A673 (cell line): ENCODE measurements around the gene MDFI. TPM values are rescaled to one million over a fixed set of nuclear protein-coding genes. Genes with fewer than 3 reads are reported as not detected.

Experiments
- BruUV-seq: library from RNA; stranded (reverse); fragments of 400-500 nt; replicated peaks from 2 replicates; lab custom pipeline; 2021; lab: Mats Ljungman, UMichigan
- CTCF ChIA-PET: fragments of 300-600 bp; sonication (Branson Sonifier 250); formaldehyde crosslinking; loops from one replicate; lab custom pipeline; 2022; ENCODE audit warnings: antibody characterized with exemption; lab: Charles Lee
- POLR2A ChIA-PET: fragments of 300-600 bp; sonication (Branson Sonifier 250); formaldehyde crosslinking; loops from one replicate; lab custom pipeline; 2022; ENCODE audit warnings: antibody characterized with exemption; ENCODE audit not compliant: low non-redundant PET; lab: Charles Lee
- DNase-seq: peaks from one replicate; pipeline ENCODE4 v3.0.0-alpha.2; 2015; ENCODE audit warnings: low spot score
- H3K27ac ChIP-seq: fragments of 200-600 bp; sonication (generic); 2 replicates; pipeline ENCODE4 v1.5.1; 2016; ENCODE audit warnings: mixed run types, low read depth, mild to moderate bottlenecking, mixed read lengths, antibody characterized with exemption, low read length; ENCODE audit not compliant: poor library complexity, severe bottlenecking
- H3K27me3 ChIP-seq: fragments of 200-600 bp; sonication (generic); replicated peaks from 2 replicates; pipeline ENCODE4 v1.6.1; 2017; ENCODE audit warnings: mixed run types, low read depth, mild to moderate bottlenecking, mixed read lengths, antibody characterized with exemption, low read length; ENCODE audit not compliant: insufficient read depth, poor library complexity
- H3K36me3 ChIP-seq: fragments of 200-600 bp; sonication (generic); 2 replicates; pipeline ENCODE4 v1.6.1; 2016; ENCODE audit warnings: mixed run types, mild to moderate bottlenecking, mixed read lengths, antibody characterized with exemption, low read length; ENCODE audit not compliant: insufficient read depth, poor library complexity, severe bottlenecking
- H3K4me1 ChIP-seq: fragments of 200-600 bp; sonication (generic); 2 replicates; pipeline ENCODE4 v1.6.1; 2017; ENCODE audit warnings: mixed run types, mild to moderate bottlenecking, mixed read lengths, antibody characterized with exemption, low read length; ENCODE audit not compliant: insufficient read depth, poor library complexity, severe bottlenecking
- H3K4me3 ChIP-seq: fragments of 200-600 bp; sonication (generic); 2 replicates; pipeline ENCODE4 v1.5.1; 2016; ENCODE audit warnings: low read depth, mixed run types, mild to moderate bottlenecking, mixed read lengths, low read length; ENCODE audit not compliant: poor library complexity, severe bottlenecking
- H3K9me3 ChIP-seq: fragments of 200-600 bp; sonication (generic); 2 replicates; pipeline ENCODE4 v1.6.1; 2016; ENCODE audit warnings: mixed run types, low read depth, mild to moderate bottlenecking, mixed read lengths, antibody characterized with exemption, low read length; ENCODE audit not compliant: poor library complexity, severe bottlenecking
- EZH2 ChIP-seq: fragments of 200-600 bp; sonication (generic); IDR thresholded peaks from 2 replicates; pipeline ENCODE4 v1.6.1; 2017; ENCODE audit warnings: borderline replicate concordance, low read depth, mild to moderate bottlenecking, mixed read lengths, antibody characterized with exemption, low read length; ENCODE audit not compliant: poor library complexity, severe bottlenecking
- intact Hi-C: fragments of 100-400 bp; cut with micrococcal nuclease; formaldehyde crosslinking; loops from one replicate; pipeline ENCODE4 v1.10.0; 2022; ENCODE audit not compliant: unreplicated experiment
- total RNA-seq: library from RNA; stranded (reverse); gene quantifications from 2 replicates; pipeline ENCODE4 v1.2.3, GENCODE V29; 2021
- TF ChIP-seq, protein P1 (sequence below): fragments of 300-800, 200-600 bp; sonication (generic); conservative IDR thresholded peaks from 2 replicates; pipeline ENCODE4 v1.5.1; 2017; ENCODE audit warnings: low read depth, mild to moderate bottlenecking, antibody characterized with exemption, low read length, moderate library complexity, mixed read lengths

MDFI gene
- total RNA-seq, 1 experiment from 2014 or later = 342 TPM

- no TSS peak for BruUV-seq
- ChIA-PET POLR2A (no interaction called here), CTCF (no interaction called here)
- Histone ChIP-seq H3K27ac (no peak overlapping the region), H3K9me3 (no peaks in the 10 kb centered on the region), H3K36me3 (no peaks in the 10 kb centered on the region), H3K27me3 (no peaks in the 10 kb centered on the region), H3K4me3 (no peak overlapping the region), H3K4me1 (peaks cover 28% of the 10 kb centered on the region)
- DNase-seq = no peak
- TF ChIP-seq, protein P1, sequence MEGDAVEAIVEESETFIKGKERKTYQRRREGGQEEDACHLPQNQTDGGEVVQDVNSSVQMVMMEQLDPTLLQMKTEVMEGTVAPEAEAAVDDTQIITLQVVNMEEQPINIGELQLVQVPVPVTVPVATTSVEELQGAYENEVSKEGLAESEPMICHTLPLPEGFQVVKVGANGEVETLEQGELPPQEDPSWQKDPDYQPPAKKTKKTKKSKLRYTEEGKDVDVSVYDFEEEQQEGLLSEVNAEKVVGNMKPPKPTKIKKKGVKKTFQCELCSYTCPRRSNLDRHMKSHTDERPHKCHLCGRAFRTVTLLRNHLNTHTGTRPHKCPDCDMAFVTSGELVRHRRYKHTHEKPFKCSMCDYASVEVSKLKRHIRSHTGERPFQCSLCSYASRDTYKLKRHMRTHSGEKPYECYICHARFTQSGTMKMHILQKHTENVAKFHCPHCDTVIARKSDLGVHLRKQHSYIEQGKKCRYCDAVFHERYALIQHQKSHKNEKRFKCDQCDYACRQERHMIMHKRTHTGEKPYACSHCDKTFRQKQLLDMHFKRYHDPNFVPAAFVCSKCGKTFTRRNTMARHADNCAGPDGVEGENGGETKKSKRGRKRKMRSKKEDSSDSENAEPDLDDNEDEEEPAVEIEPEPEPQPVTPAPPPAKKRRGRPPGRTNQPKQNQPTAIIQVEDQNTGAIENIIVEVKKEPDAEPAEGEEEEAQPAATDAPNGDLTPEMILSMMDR = no peak
- no peak for TF ChIP-seq EZH2
- intact Hi-C loops = no loop called here
Observed at GRCh38 chr6:41630946-41631345, 7.3 kb upstream of the MDFI start.

DNA sequence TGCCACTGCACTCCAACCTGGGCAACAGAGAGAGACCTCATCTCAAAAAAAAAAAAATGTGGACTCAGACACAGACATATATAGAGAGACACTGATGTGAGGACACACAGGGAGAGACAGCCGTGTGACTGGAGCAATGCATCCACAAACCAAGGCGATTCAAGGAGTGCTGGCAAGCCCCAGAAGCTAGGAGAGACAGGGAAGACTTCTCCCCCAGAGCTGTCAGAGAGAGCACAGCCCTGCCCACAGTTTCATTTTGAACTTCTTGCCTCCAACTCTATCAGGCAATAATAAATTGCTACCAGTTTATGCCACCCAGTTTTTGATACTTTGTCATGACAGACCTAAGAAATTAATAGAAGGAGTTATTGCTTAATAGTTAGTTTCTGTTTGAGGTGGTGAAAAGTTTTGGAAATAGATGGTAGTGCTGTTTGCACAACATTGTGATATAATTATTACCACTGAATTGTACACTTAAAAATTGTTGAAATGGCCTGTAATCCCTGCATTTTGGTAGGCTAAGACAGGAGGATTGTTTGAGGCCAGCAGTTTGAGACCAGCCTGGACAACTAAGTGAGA, 5.1 kb upstream of the MDFI start:
- no peaks in the 10 kb centered on the region for H3K27me3 ChIP-seq
- TF ChIP-seq, protein P1 = no peak
- no peak for TF ChIP-seq EZH2
- no TSS peak for BruUV-seq
- no peak overlapping the region for H3K4me3 ChIP-seq
- POLR2A ChIA-PET = interaction anchor here (0.7 kb wide), 1 partner anchor 277 kb away, joined by 5 read pairs; no protein-coding TSS in a partner anchor
- DNase-seq = no peak
- no peaks in the 10 kb centered on the region for H3K36me3 ChIP-seq
- peaks cover 35% of the 10 kb centered on the region for H3K4me1 ChIP-seq
- no peaks in the 10 kb centered on the region for H3K9me3 ChIP-seq
- CTCF ChIA-PET = no interaction called here
- no peak overlapping the region for H3K27ac ChIP-seq
- intact Hi-C loops = no loop called here

DNA sequence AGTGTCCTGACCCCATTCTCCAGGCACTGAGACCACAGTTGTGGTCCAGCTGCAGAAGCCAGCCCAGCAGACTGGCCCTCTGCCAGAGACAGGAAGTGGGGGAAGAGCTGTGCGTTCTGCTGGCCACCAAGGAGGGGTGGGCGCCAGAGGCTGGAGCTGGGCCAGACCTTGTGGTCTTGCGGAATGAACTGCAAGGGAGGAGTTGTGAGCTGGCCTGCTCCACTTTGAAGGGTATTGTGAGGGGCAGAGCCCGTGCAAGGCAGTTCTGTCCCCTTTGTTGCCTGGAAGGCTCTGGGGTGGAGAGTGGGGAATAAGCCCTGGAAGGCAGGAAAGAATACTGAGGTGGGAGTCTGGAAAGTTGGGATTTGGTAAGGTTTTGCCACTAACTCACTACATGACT, 3.6 kb upstream of the MDFI start:
- DNase-seq = no peak
- intact Hi-C loops = no loop called here
- Histone ChIP-seq H3K4me1 (peaks cover 36% of the 10 kb centered on the region), H3K27me3 (no peaks in the 10 kb centered on the region), H3K27ac (peak overlapping the region; percentile 18), H3K36me3 (no peaks in the 10 kb centered on the region), H3K4me3 (no peak overlapping the region), H3K9me3 (no peaks in the 10 kb centered on the region)
- CTCF ChIA-PET = no interaction called here
- TF ChIP-seq, protein P1 = no peak
- no peak for TF ChIP-seq EZH2
- no TSS peak for BruUV-seq
- POLR2A ChIA-PET = interaction anchor here (0.5 kb wide), 1 partner anchor 1203 kb away, joined by 3 read pairs; no protein-coding TSS in a partner anchor
